GM06990 (cell line): ENCODE data around the gene GATA5.

Experiments
- DNase-seq: peaks from one replicate; pipeline ENCODE4 v3.0.0-alpha.2; 2011; ENCODE audit not compliant: insufficient read length; ENCODE audit errors: extremely low read depth
- H3K27me3 ChIP-seq: replicated peaks from 2 replicates; pipeline ENCODE4 v1.6.0; 2011; ENCODE audit warnings: low read length; ENCODE audit not compliant: control insufficient read depth, insufficient read depth
- H3K36me3 ChIP-seq: 2 replicates; pipeline ENCODE4 v1.5.1; 2011; ENCODE audit warnings: low read length; ENCODE audit not compliant: control insufficient read depth, insufficient read depth
- H3K4me3 ChIP-seq: replicated peaks from 2 replicates; pipeline ENCODE4 v1.5.1; 2011; ENCODE audit warnings: low read depth, mild to moderate bottlenecking, control low read depth, low read length
- CTCF ChIP-seq: IDR thresholded peaks from 2 replicates; pipeline ENCODE4 v1.5.1; 2011; ENCODE audit warnings: low read length, control low read depth, mild to moderate bottlenecking, inconsistent platforms; ENCODE audit not compliant: insufficient read depth, poor library complexity, severe bottlenecking

Gene GATA5

GRCh38 chr20:62462976-62463592, 12.7 kb downstream of the GATA5 start:
- no peaks in the 10 kb centered on the region for H3K36me3 ChIP-seq
- no peak for TF ChIP-seq CTCF
- peaks cover 3% of the 10 kb centered on the region; the same call in 1 of the 2 replicates for H3K27me3 ChIP-seq
- DNase-seq = no peak
- H3K4me3 ChIP-seq = no peak overlapping the region

GRCh38 chr20:62461834-62462233, 14.0 kb downstream of the GATA5 start:
- Histone ChIP-seq H3K36me3 (no peaks in the 10 kb centered on the region), H3K4me3 (no peak overlapping the region), H3K27me3 (peaks cover 3% of the 10 kb centered on the region; the same call in 1 of the 2 replicates)
- no peak for TF ChIP-seq CTCF
- DNase-seq = no peak

GRCh38 chr20:62461157-62461556, 14.6 kb downstream of the GATA5 start:
- Histone ChIP-seq H3K27me3 (peaks cover 3% of the 10 kb centered on the region; the same call in 1 of the 2 replicates), H3K4me3 (no peak overlapping the region), H3K36me3 (no peaks in the 10 kb centered on the region)
- no peak for DNase-seq
- TF ChIP-seq CTCF = no peak

GRCh38 chr20:62460678-62461077, 15.1 kb downstream of the GATA5 start:
- no peak for DNase-seq
- Histone ChIP-seq H3K36me3 (no peaks in the 10 kb centered on the region), H3K4me3 (no peak overlapping the region), H3K27me3 (peaks cover 3% of the 10 kb centered on the region; the same call in 1 of the 2 replicates)
- no peak for TF ChIP-seq CTCF

GRCh38 chr20:62459488-62459887, 16.3 kb downstream of the GATA5 start:
- Histone ChIP-seq H3K27me3 (peaks cover 3% of the 10 kb centered on the region; the same call in 1 of the 2 replicates), H3K4me3 (no peak overlapping the region), H3K36me3 (no peaks in the 10 kb centered on the region)
- DNase-seq = no peak
- no peak for TF ChIP-seq CTCF
